ENCODE data around the gene ASIC3. TPM values are rescaled to one million over a fixed set of nuclear protein-coding genes. Genes with fewer than 3 reads are reported as not detected.

ASIC3 gene
- polyA plus RNA-seq, 3 donors = 2.0 TPM; not detected in 2

GRCh38 chr7:151053096-151053495 is 4.8 kb downstream of the ASIC3 start:
- Histone ChIP-seq H3K4me1 (ENCODE audit: control insufficient read depth in 1 of 2, insufficient read depth in 2 of 2, low read length in 2 of 2) (peaks cover 22 to 38% of the 10 kb centered on the region in 2 donors), H3K9ac (ENCODE audit: insufficient read depth, low read length, poor library complexity, severe bottlenecking) (peak overlapping the region; percentile 36), H3K79me2 (ENCODE audit: insufficient read depth, low read length) (peaks cover 9% of the 10 kb centered on the region), H3K4me2 (replicated peaks; ENCODE audit: extremely low read depth, low read length, poor library complexity, severe bottlenecking) (peak overlapping the region; percentile 39), H4K20me1 (ENCODE audit: insufficient read depth, low read length) (no peaks in the 10 kb centered on the region), H2AFZ (ENCODE audit: insufficient read depth, low read depth, low read length, poor library complexity, severe bottlenecking) (peak overlapping the region; percentile 59), H3K27ac (ENCODE audit: low read depth in 1 of 2, low read length in 2 of 2) (peak overlapping the region in 1 of 2 donors; percentile 65), H3K9me3 (replicated peaks in 1 of 2; ENCODE audit: control insufficient read depth in 1 of 2, insufficient read depth in 1 of 2, low read length in 2 of 2) (no peaks in the 10 kb centered on the region), H3K27me3 (ENCODE audit: control insufficient read depth in 2 of 2, insufficient read depth in 2 of 2, low read length in 2 of 2) (peaks cover 0 to 11% of the 10 kb centered on the region in 2 donors), H3K4me3 (replicated peaks in 1 of 3; ENCODE audit: low read depth in 2 of 3, low read length in 3 of 3) (peak overlapping the region in 1 of 3 experiments; percentile 49), H3K36me3 (replicated peaks in 1 of 2; ENCODE audit: control insufficient read depth in 1 of 2, insufficient read depth in 2 of 2, low read length in 2 of 2) (no peaks in the 10 kb centered on the region)
- Mint-ChIP-seq H3K4me3 (peak overlapping the region in 1 of 2 donors; percentile 62), H3K36me3 (peaks cover 14 to 20% of the 10 kb centered on the region in 2 donors), H3K4me1 (peaks cover 24% of the 10 kb centered on the region), H3K27ac (peak overlapping the region in 5 of 7 donors; percentile 25 to 79 (median 66)), H3K27me3 (ENCODE audit: low read depth in 3 of 3) (peaks cover 8 to 23% (median 11%) of the 10 kb centered on the region in 3 donors), H3K9me3 (no peaks in the 10 kb centered on the region)
- TF ChIP-seq CTCF (IDR thresholded peaks at IDR 0.05) = no peak
- intact Hi-C loops (cut with micrococcal nuclease) = no loop called here
- peak in 2 of 3 donors; percentile 14 to 21 for DNase-seq
- no CpG with 5 or more reads among the region's 4 CpGs for WGBS (ENCODE audit: insufficient coverage)

GRCh38 chr7:151053751-151054150 is 5.4 kb downstream of the ASIC3 start:
- Histone ChIP-seq H4K20me1 (ENCODE audit: insufficient read depth, low read length) (no peaks in the 10 kb centered on the region), H3K27me3 (ENCODE audit: control insufficient read depth in 2 of 2, insufficient read depth in 2 of 2, low read length in 2 of 2) (peaks cover 0 to 11% of the 10 kb centered on the region in 2 donors), H3K4me3 (replicated peaks in 1 of 3; ENCODE audit: low read depth in 2 of 3, low read length in 3 of 3) (no peak overlapping the region), H3K4me1 (ENCODE audit: control insufficient read depth in 1 of 2, insufficient read depth in 2 of 2, low read length in 2 of 2) (peaks cover 29 to 44% of the 10 kb centered on the region in 2 donors), H2AFZ (ENCODE audit: insufficient read depth, low read depth, low read length, poor library complexity, severe bottlenecking) (peak overlapping the region; percentile 59), H3K36me3 (replicated peaks in 1 of 2; ENCODE audit: control insufficient read depth in 1 of 2, insufficient read depth in 2 of 2, low read length in 2 of 2) (no peaks in the 10 kb centered on the region), H3K9me3 (replicated peaks in 1 of 2; ENCODE audit: control insufficient read depth in 1 of 2, insufficient read depth in 1 of 2, low read length in 2 of 2) (no peaks in the 10 kb centered on the region), H3K9ac (ENCODE audit: insufficient read depth, low read length, poor library complexity, severe bottlenecking) (peak overlapping the region; percentile 36), H3K27ac (ENCODE audit: low read depth in 1 of 2, low read length in 2 of 2) (peak overlapping the region in 1 of 2 donors; percentile 65), H3K4me2 (replicated peaks; ENCODE audit: extremely low read depth, low read length, poor library complexity, severe bottlenecking) (peak overlapping the region; percentile 39), H3K79me2 (ENCODE audit: insufficient read depth, low read length) (peaks cover 9% of the 10 kb centered on the region)
- WGBS (ENCODE audit: insufficient coverage) = 97% methylated on average over 5 of the region's 8 CpGs
- no peak for DNase-seq
- no peak overlapping the region for H3K4me3 Mint-ChIP-seq
- H3K27ac Mint-ChIP-seq = no peak overlapping the region
- TF ChIP-seq CTCF (IDR thresholded peaks at IDR 0.05) = no peak
- H3K9me3 Mint-ChIP-seq = no peaks in the 10 kb centered on the region
- H3K27me3 Mint-ChIP-seq (ENCODE audit: low read depth in 3 of 3) = peaks cover 8 to 22% (median 11%) of the 10 kb centered on the region in 3 donors
- H3K4me1 Mint-ChIP-seq = peaks cover 28% of the 10 kb centered on the region
- intact Hi-C loops (cut with micrococcal nuclease) = no loop called here
- peaks cover 14 to 20% of the 10 kb centered on the region in 2 donors for H3K36me3 Mint-ChIP-seq
